ENCODE results near the gene PTPRK.

GRCh38 chr6:128067446-128068118, 452.8 kb downstream of the PTPRK start:
- TF ChIP-seq CTCF (IDR thresholded peaks at IDR 0.05) (no peak), EZH2 (IDR thresholded peaks at IDR 0.05; ENCODE audit: borderline replicate concordance, insufficient read depth, low read depth, low read length, poor library complexity, severe bottlenecking) (no peak)
